SH-SY5Y (cell line): ENCODE measurements around the gene CYP21A2.

ENCODE experiments used
- GATA2 ChIP-seq: IDR thresholded peaks from 2 replicates; pipeline ENCODE4 v1.6.1; 2011; ENCODE audit warnings: mild to moderate bottlenecking, low read depth, low read length
- GATA3 ChIP-seq: IDR thresholded peaks from 2 replicates; pipeline ENCODE4 v1.6.1; 2011; ENCODE audit warnings: low read depth, mild to moderate bottlenecking, low read length, moderate library complexity

DNA sequence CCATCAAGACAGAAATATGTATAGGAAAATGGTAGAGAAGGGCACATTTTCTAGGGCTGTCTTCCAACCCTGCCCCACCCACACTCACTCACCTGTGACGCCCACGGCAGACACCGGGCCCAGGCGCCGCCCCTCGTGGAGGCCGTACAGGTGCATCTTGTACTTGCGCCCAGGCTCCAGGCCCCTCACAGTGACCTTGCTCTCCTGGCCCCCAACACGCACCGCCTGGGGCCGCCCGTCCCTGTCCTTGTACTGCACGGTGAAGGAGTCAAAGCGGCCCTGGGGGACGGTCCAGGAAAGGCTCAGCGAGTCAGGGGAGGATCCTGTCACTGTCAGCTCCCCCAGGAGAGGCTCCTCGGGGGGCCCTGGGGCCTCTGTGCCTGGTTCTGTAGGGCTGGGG, 19.8 kb downstream of the CYP21A2 start:
- TF ChIP-seq GATA2: no peak
- no peak for TF ChIP-seq GATA3
